Osteoblast (primary cell): ENCODE results near the gene PPP1R26. TPM values are rescaled to one million over a fixed set of nuclear protein-coding genes. Genes with fewer than 3 reads are reported as not detected.
"Not testable (repeated sequence)": the region's sequence is repeated elsewhere in the genome, so short reads cannot be mapped to it uniquely, and the experiment has no call there.

Source experiments
- DNase-seq: peaks from one replicate; pipeline ENCODE4 v3.0.0; 2011; ENCODE audit warnings: low spot score, mixed read lengths; ENCODE audit not compliant: insufficient read length; ENCODE audit errors: missing footprints
- H2AFZ ChIP-seq: 2 replicates; pipeline ENCODE4 v1.6.0; 2011; ENCODE audit warnings: mild to moderate bottlenecking, low read length
- H3K27ac ChIP-seq: 2 replicates; pipeline ENCODE4 v1.5.1; 2011; ENCODE audit warnings: mild to moderate bottlenecking, low read depth, low read length, moderate library complexity
- H3K27me3 ChIP-seq: 2 replicates; pipeline ENCODE4 v1.6.0; 2012; ENCODE audit warnings: mild to moderate bottlenecking, control low read depth, inconsistent platforms, low read length, moderate library complexity; ENCODE audit not compliant: insufficient read depth
- H3K36me3 ChIP-seq: 2 replicates; pipeline ENCODE4 v1.5.1; 2011; ENCODE audit warnings: mild to moderate bottlenecking, low read length, control low read depth, moderate library complexity; ENCODE audit not compliant: insufficient read depth
- H3K4me1 ChIP-seq: 2 replicates; pipeline ENCODE4 v1.5.1; 2011; ENCODE audit warnings: mild to moderate bottlenecking, low read length, control low read depth, moderate library complexity; ENCODE audit not compliant: insufficient read depth
- H3K4me2 ChIP-seq: 2 replicates; pipeline ENCODE4 v1.6.0; 2011; ENCODE audit warnings: mild to moderate bottlenecking, low read length; ENCODE audit not compliant: insufficient read depth
- H3K4me3 ChIP-seq: fragments of 200-600 bp; sonication (generic); 3 replicates; pipeline ENCODE4 v1.5.1; 2012; ENCODE audit warnings: mild to moderate bottlenecking, low read length, inconsistent platforms; ENCODE audit not compliant: insufficient read depth
- H3K79me2 ChIP-seq: 2 replicates; pipeline ENCODE4 v1.6.0; 2012; ENCODE audit warnings: mild to moderate bottlenecking, low read length, control low read depth, inconsistent platforms; ENCODE audit not compliant: insufficient read depth
- H3K9me3 ChIP-seq: 2 replicates; pipeline ENCODE4 v1.5.1; 2011; ENCODE audit warnings: low read depth, low read length, control low read depth
- H4K20me1 ChIP-seq: 2 replicates; pipeline ENCODE4 v1.6.0; 2012; ENCODE audit warnings: mild to moderate bottlenecking, low read length, control low read depth; ENCODE audit not compliant: insufficient read depth
- total RNA-seq: library from RNA; depleted of rRNA; stranded (reverse); fragments of >200 nt; gene quantifications from 2 replicates; pipeline ENCODE4 v1.2.3, GENCODE V29; 2012
- TF ChIP-seq, protein P1 (sequence below): IDR thresholded peaks from 2 replicates; pipeline ENCODE4 v1.5.1; 2011; ENCODE audit warnings: mild to moderate bottlenecking, low read depth, low read length, moderate library complexity; ENCODE audit errors: extremely low read depth

The PPP1R26 gene
- total RNA-seq, 1 donor: 10.5 TPM

DNA sequence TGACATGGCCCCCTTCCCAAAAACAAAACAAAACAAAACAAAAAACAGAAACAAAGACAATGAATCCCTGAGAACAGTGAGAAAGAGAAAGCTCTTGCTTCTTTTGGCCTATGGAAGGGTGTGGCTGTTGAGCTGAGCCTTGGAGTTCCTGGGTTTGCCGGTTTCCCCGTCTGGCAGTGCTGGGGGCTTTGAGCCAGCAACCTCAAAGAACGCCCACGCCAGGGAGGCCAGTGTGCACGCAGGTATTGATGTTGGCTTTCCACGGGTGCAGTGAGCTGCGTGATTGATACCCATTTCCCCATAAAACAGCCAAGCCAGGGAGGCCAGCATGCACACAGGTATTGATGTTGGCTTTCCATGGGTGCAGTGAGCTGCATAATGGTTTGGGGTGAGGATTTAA, 33.3 kb downstream of the PPP1R26 start:
- no peak overlapping the region for H3K4me2 ChIP-seq
- H3K4me3 ChIP-seq: no peak overlapping the region
- no peaks in the 10 kb centered on the region for H4K20me1 ChIP-seq
- H3K27ac ChIP-seq: no peak overlapping the region
- TF ChIP-seq, protein P1, sequence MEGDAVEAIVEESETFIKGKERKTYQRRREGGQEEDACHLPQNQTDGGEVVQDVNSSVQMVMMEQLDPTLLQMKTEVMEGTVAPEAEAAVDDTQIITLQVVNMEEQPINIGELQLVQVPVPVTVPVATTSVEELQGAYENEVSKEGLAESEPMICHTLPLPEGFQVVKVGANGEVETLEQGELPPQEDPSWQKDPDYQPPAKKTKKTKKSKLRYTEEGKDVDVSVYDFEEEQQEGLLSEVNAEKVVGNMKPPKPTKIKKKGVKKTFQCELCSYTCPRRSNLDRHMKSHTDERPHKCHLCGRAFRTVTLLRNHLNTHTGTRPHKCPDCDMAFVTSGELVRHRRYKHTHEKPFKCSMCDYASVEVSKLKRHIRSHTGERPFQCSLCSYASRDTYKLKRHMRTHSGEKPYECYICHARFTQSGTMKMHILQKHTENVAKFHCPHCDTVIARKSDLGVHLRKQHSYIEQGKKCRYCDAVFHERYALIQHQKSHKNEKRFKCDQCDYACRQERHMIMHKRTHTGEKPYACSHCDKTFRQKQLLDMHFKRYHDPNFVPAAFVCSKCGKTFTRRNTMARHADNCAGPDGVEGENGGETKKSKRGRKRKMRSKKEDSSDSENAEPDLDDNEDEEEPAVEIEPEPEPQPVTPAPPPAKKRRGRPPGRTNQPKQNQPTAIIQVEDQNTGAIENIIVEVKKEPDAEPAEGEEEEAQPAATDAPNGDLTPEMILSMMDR: no peak
- H3K27me3 ChIP-seq: no peaks in the 10 kb centered on the region
- no peaks in the 10 kb centered on the region for H3K79me2 ChIP-seq
- H3K36me3 ChIP-seq: no peaks in the 10 kb centered on the region
- peaks cover 3% of the 10 kb centered on the region for H3K4me1 ChIP-seq
- H3K9me3 ChIP-seq: no peaks in the 10 kb centered on the region
- peak; percentile 73 for DNase-seq
- no peak overlapping the region for H2AFZ ChIP-seq

DNA sequence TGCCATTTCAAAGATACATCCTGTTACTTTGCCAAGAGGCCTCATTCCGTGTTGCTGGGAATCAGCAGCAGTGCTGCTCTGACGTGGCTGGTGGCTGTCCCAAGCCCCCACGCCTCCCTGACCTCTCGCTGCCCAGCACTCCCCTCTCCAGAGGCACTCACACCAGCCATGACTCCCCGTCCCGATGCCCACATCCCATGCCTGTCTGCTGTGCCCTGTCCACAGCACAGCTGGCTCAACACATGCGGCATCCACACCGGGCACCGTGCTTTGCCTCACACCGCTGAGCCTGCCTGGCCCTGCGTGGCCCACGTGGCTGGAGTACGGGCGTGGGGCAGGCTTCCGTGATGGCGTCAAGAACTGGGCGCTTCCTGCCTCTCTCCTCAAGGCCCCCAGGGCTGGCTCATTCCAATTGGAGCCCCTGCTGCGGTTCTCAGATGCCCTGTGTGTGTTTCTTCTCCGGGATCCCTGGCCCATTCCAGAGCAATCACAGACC, 33.8 kb downstream of the PPP1R26 start:
- Histone ChIP-seq H3K4me2 (no peak overlapping the region), H4K20me1 (no peaks in the 10 kb centered on the region), H3K27ac (no peak overlapping the region), H3K4me1 (peaks cover 3% of the 10 kb centered on the region), H2AFZ (no peak overlapping the region), H3K4me3 (no peak overlapping the region), H3K27me3 (no peaks in the 10 kb centered on the region), H3K79me2 (no peaks in the 10 kb centered on the region), H3K36me3 (no peaks in the 10 kb centered on the region), H3K9me3 (no peaks in the 10 kb centered on the region)
- DNase-seq: peak; percentile 5
- TF ChIP-seq, protein P1: no peak

DNA sequence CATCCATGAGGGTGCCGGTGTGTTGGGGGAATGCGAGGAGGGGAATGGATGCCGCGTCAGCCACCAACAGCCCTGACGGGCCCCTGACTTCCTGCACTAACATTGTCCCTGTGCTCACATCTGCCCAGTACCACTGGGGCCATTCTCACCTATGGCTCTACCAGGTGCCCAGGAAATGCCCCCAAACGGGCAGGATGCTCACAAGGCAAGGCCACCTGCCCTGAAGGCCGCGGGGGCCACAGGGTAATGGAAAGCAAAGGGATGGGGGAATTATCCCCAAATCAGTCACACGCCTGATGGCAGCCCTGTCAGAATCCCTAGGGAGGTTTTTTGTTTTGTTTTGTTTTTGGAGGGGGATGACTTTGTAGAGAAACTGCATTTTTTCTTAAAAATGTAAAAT, 34.3 kb downstream of the PPP1R26 start:
- H3K79me2 ChIP-seq, H3K4me1 ChIP-seq, H3K4me3 ChIP-seq, H3K27me3 ChIP-seq, H3K27ac ChIP-seq, H3K4me2 ChIP-seq, H3K36me3 ChIP-seq, H4K20me1 ChIP-seq, H3K9me3 ChIP-seq, H2AFZ ChIP-seq, DNase-seq: not testable (repeated sequence)

DNA sequence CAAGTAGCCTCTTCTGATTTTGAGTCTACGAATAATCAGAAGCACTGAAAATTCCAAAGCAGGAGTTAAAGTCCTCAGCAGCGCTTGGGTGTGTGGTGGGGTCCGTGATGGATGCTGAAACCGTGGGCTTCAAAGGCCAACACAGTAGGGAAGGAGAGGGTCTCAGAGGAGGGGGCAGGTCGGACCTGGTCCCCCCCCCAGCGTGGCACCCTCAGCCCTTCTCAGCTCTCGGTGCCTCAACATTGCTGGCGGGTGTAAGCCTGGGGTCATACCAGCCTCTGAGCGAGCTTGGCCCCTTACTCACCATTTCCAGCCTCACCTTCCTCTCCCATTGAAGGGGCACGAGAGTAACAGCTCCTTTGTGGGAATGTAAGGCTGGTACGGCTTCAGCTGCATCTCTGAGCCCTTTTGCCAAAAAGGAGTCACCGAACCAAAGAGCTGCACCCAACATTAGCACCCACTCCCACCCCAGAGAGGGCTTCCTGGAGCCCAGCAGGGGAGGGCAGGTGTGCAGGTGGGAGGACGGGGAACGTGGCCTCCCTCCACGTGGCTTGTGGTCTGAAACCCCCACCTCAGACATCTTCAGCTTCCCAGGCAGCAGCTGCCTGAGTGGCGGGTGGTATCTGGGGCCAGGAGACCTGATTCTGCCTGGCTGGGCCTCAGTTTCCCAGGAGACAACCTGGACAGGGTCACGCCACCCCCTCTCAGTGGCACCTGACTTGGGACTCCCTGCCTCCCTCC, 34.9 kb downstream of the PPP1R26 start:
- peaks cover 3% of the 10 kb centered on the region for H3K4me1 ChIP-seq
- no peaks in the 10 kb centered on the region for H3K79me2 ChIP-seq
- no peak overlapping the region for H2AFZ ChIP-seq
- H3K27ac ChIP-seq: no peak overlapping the region
- no peak overlapping the region for H3K4me2 ChIP-seq
- H3K36me3 ChIP-seq: no peaks in the 10 kb centered on the region
- no peak overlapping the region for H3K4me3 ChIP-seq
- no peaks in the 10 kb centered on the region for H3K9me3 ChIP-seq
- DNase-seq: peak; percentile 61
- TF ChIP-seq, protein P1: no peak
- no peaks in the 10 kb centered on the region for H3K27me3 ChIP-seq
- no peaks in the 10 kb centered on the region for H4K20me1 ChIP-seq
